ENCODE results near the gene RALGDS. TPM values are rescaled to one million over a fixed set of nuclear protein-coding genes. Genes with fewer than 3 reads are reported as not detected.

The RALGDS gene
- total and polyA plus RNA-seq, 2 of the 4 experiments (the other 2 are of a cell fraction): 13.1 to 36.9 TPM

- 98% methylated on average over 9 of the region's 30 CpGs; no CpG with 5 or more reads in 1 of the 2 experiments for WGBS, 2 experiments (ENCODE audit: extremely low coverage in 2 of 2, insufficient read length in 1 of 2)
- Histone ChIP-seq H2AFZ (replicated peaks; ENCODE audit: low read length, poor library complexity) (no peak overlapping the region), H4K5ac (ENCODE audit: low read depth, low read length) (no peak overlapping the region), H4K8ac (ENCODE audit: low read depth in 2 of 2, low read length in 2 of 2) (no peak overlapping the region), H3K14ac (replicated peaks; ENCODE audit: low read depth, low read length) (no peak overlapping the region), H3K9me3 (ENCODE audit: control insufficient read depth, insufficient read depth, low read length) (no peaks in the 10 kb centered on the region), H3K36me3 (ENCODE audit: control insufficient read depth, insufficient read depth, low read length) (peaks cover 2% of the 10 kb centered on the region; the same call in 1 of the 2 replicates), H3K4me3 (ENCODE audit: insufficient read depth, low read depth, low read length) (no peak overlapping the region), H3K4ac (ENCODE audit: low read depth, low read length) (no peak overlapping the region), H3K27ac (ENCODE audit: insufficient read depth, low read length) (no peak overlapping the region), H3K79me1 (ENCODE audit: low read depth in 1 of 2, low read length in 2 of 2) (no peaks in the 10 kb centered on the region), H2BK15ac (ENCODE audit: low read depth, low read length) (no peak overlapping the region), H3K4me2 (ENCODE audit: low read depth, low read length) (no peak overlapping the region), H4K20me1 (ENCODE audit: insufficient read depth, low read length) (no peaks in the 10 kb centered on the region; the same call in 1 of the 2 replicates), H2AK9ac (replicated peaks; ENCODE audit: low read depth, low read length, poor library complexity) (peak overlapping the region; percentile 37), H3K18ac (ENCODE audit: low read depth, low read length) (no peak overlapping the region), H2BK20ac (ENCODE audit: low read depth, low read length) (no peak overlapping the region), H2AK5ac (ENCODE audit: low read depth, low read length) (no peak overlapping the region), H3K9ac (ENCODE audit: low read depth, low read length) (no peak overlapping the region), H3K56ac (ENCODE audit: extremely low read depth, insufficient read depth, low read length) (no peak overlapping the region), H2BK5ac (ENCODE audit: low read depth, low read length, poor library complexity, severe bottlenecking) (no peak overlapping the region), H3K27me3 (ENCODE audit: control insufficient read depth, insufficient read depth, low read length) (no peaks in the 10 kb centered on the region), H2BK120ac (ENCODE audit: low read depth, low read length) (no peak overlapping the region), H3K4me1 (ENCODE audit: control insufficient read depth, insufficient read depth, low read length) (peaks cover 3% of the 10 kb centered on the region; the same call in 1 of the 2 replicates), H4K91ac (ENCODE audit: insufficient read depth, low read depth, low read length) (no peak overlapping the region), H3K23ac (ENCODE audit: low read depth, low read length) (no peak overlapping the region), H3K9me1 (ENCODE audit: insufficient read depth, low read length) (0 out of 2 replicates have a peak, but pooled peaks cover 3% of the 10 kb centered on the region)
- ChIA-PET CTCF (no interaction called here), POLR2A (ENCODE audit: unreplicated experiment) (no interaction called here)
- intact Hi-C loops (cut with micrococcal nuclease) (no loop called here), dilution Hi-C loops (cut with HindIII; ENCODE audit: low sequenced_read_pairs, unreplicated experiment) (no loop called here), in situ Hi-C loops (cut with MboI; ENCODE audit: low sequenced_read_pairs) (no loop called here)
- no peak for ATAC-seq (ENCODE audit: low read depth)
- no TSS peak for BruUV-seq (replicated peaks)
- no peak for DNase-seq
- TF ChIP-seq BHLHE40 (IDR thresholded peaks at IDR 0.05; ENCODE audit: low read depth, low read length) (no peak), POLR2A (IDR thresholded peaks at IDR 0.05; ENCODE audit: low read depth, low read length) (no peak), USF2 (IDR thresholded peaks at IDR 0.05; ENCODE audit: low read depth, low read length) (no peak), ELK1 (IDR thresholded peaks at IDR 0.05; ENCODE audit: borderline replicate concordance, low read depth, low read length) (no peak), CEBPB (IDR thresholded peaks at IDR 0.05; ENCODE audit: low read depth, low read length) (no peak), CHD1 (IDR thresholded peaks at IDR 0.05; ENCODE audit: low read depth, low read length) (no peak), NFE2L2 (IDR thresholded peaks at IDR 0.05; ENCODE audit: low read depth, low read length) (no peak), FOS (IDR thresholded peaks at IDR 0.05; ENCODE audit: low read depth, low read length) (no peak), RCOR1 (IDR thresholded peaks at IDR 0.05; ENCODE audit: insufficient replicate concordance, low read length) (no peak), MAFK (IDR thresholded peaks at IDR 0.05; ENCODE audit: low read depth, low read length) (no peak), RFX5 (IDR thresholded peaks at IDR 0.05; ENCODE audit: low read depth, low read length) (no peak), MXI1 (IDR thresholded peaks at IDR 0.05; ENCODE audit: borderline replicate concordance, low read depth, low read length) (no peak), RAD21 (IDR thresholded peaks at IDR 0.05; ENCODE audit: low read length) (no peak), SMC3 (IDR thresholded peaks at IDR 0.05; ENCODE audit: low read depth, low read length) (no peak)
- TF ChIP-seq, protein P1, sequence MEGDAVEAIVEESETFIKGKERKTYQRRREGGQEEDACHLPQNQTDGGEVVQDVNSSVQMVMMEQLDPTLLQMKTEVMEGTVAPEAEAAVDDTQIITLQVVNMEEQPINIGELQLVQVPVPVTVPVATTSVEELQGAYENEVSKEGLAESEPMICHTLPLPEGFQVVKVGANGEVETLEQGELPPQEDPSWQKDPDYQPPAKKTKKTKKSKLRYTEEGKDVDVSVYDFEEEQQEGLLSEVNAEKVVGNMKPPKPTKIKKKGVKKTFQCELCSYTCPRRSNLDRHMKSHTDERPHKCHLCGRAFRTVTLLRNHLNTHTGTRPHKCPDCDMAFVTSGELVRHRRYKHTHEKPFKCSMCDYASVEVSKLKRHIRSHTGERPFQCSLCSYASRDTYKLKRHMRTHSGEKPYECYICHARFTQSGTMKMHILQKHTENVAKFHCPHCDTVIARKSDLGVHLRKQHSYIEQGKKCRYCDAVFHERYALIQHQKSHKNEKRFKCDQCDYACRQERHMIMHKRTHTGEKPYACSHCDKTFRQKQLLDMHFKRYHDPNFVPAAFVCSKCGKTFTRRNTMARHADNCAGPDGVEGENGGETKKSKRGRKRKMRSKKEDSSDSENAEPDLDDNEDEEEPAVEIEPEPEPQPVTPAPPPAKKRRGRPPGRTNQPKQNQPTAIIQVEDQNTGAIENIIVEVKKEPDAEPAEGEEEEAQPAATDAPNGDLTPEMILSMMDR (conservative IDR thresholded peaks at IDR 0.05; ENCODE audit: low read depth, low read length): no peak
These were observed 56.6 kb downstream of the RALGDS start for GRCh38 chr9:133064241-133065069.

All from IMR-90 (cell line).